GM12872 (cell line): Measurements from ENCODE around the gene SLC39A2.

Experiments
- CTCF ChIP-seq: IDR thresholded peaks from 3 replicates; pipeline ENCODE4 v1.5.1; 2011; ENCODE audit warnings: low read depth, mild to moderate bottlenecking, low read length, moderate library complexity; ENCODE audit not compliant: insufficient read depth

SLC39A2 gene

GRCh38 chr14:20973501-20973900, 25.6 kb upstream of the SLC39A2 start:
- no peak for TF ChIP-seq CTCF

GRCh38 chr14:20976291-20976690, 22.8 kb upstream of the SLC39A2 start:
- TF ChIP-seq CTCF: no peak

- no peak for TF ChIP-seq CTCF
Measured at GRCh38 chr14:20978687-20979086, 20.4 kb upstream of the SLC39A2 start.

- TF ChIP-seq CTCF: no peak
Measured at GRCh38 chr14:20980906-20981305, 18.2 kb upstream of the SLC39A2 start.

GRCh38 chr14:20982646-20983369, 16.3 kb upstream of the SLC39A2 start:
- no peak for TF ChIP-seq CTCF

- TF ChIP-seq CTCF: no peak
Measured at GRCh38 chr14:20986811-20987210, 12.3 kb upstream of the SLC39A2 start.

- TF ChIP-seq CTCF: no peak
Measured at GRCh38 chr14:20988717-20989470, 10.2 kb upstream of the SLC39A2 start.
